ENCODE data around the gene UGT2A3.
"Not testable (repeated sequence)": the region's sequence is repeated elsewhere in the genome, so short reads cannot be mapped to it uniquely, and the experiment has no call there.

Gene UGT2A3

DNA sequence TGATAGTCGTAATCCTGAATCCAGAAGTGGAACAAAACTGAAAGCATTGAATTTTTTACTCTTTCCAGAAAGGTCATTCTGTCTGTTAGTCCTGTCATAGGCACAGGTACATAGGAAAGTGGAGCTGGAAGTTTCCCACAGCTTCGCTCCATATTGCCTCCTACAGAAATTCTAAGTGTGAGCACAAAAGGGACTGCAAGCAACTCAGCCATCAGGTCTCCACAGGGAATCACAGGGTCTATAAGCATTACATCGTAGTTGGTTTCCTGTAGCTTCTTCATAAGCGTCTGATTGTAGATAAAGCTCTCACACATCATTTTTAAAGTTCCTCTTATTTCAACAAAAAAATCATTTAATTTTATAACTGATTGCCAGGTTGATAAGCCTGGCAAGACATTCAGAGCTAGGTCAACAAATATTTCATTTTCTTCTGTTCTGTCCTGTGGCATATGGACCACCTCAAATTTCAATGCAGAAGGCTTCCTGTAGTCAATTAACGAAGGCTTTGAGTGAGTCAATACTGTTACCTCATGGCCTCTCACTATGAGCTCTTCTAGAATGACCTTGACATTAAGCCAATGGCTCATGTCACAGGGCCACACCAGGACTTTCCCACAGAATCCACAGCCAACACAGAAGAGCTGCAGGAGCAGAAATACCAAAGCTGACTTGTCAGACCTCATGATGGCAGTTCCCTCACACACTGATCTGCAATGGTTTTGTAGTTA, at the start of gene UGT2A3:
UGT2A3 (minus strand) TSS at position 727 of the 728 bp plus-strand sequence; CDS start at position 683, 44 bp downstream.
- no CpG with 5 or more reads among the region's 5 CpGs for WGBS (ENCODE audit: insufficient coverage, insufficient read length)
- no peak within 1 kb of the TSS for H3K4me3 ChIP-seq (ENCODE audit: low read length)
- H3K4me1 ChIP-seq (ENCODE audit: control insufficient read depth, insufficient read depth, low read length) = no peaks in the 10 kb centered on the region
- H3K9me3 ChIP-seq (ENCODE audit: control insufficient read depth, insufficient read depth, low read length) = no peaks in the 10 kb centered on the region
- DNase-seq (ENCODE audit: low read depth, low spot score) = peak; percentile 2
- H3K27ac ChIP-seq (ENCODE audit: low read length) = no peak within 1 kb of the TSS
- H3K36me3 ChIP-seq (ENCODE audit: control insufficient read depth, insufficient read depth, low read length) = no peaks in the 10 kb centered on the region
- no peaks in the 10 kb centered on the region for H3K27me3 ChIP-seq (ENCODE audit: control insufficient read depth, insufficient read depth, low read length)

- Histone ChIP-seq H3K4me1 (ENCODE audit: control insufficient read depth, insufficient read depth, low read length) (no peaks in the 10 kb centered on the region), H3K4me3 (ENCODE audit: low read length) (no peak overlapping the region), H3K36me3 (ENCODE audit: control insufficient read depth, insufficient read depth, low read length) (no peaks in the 10 kb centered on the region), H3K27ac (ENCODE audit: low read length) (no peak overlapping the region), H3K27me3 (ENCODE audit: control insufficient read depth, insufficient read depth, low read length) (no peaks in the 10 kb centered on the region), H3K9me3 (ENCODE audit: control insufficient read depth, insufficient read depth, low read length) (no peaks in the 10 kb centered on the region)
- WGBS (ENCODE audit: insufficient coverage, insufficient read length) = no CpG with 5 or more reads among the region's 3 CpGs
- no peak for DNase-seq (ENCODE audit: low read depth, low spot score)
These were observed 45.4 kb upstream of the UGT2A3 start for GRCh38 chr4:68997040-68997439.

- Histone ChIP-seq H3K4me1 (ENCODE audit: control insufficient read depth, insufficient read depth, low read length) (no peaks in the 10 kb centered on the region), H3K4me3 (ENCODE audit: low read length) (no peak overlapping the region), H3K9me3 (ENCODE audit: control insufficient read depth, insufficient read depth, low read length) (no peaks in the 10 kb centered on the region), H3K27ac (ENCODE audit: low read length) (no peak overlapping the region), H3K27me3 (ENCODE audit: control insufficient read depth, insufficient read depth, low read length) (no peaks in the 10 kb centered on the region), H3K36me3 (ENCODE audit: control insufficient read depth, insufficient read depth, low read length) (no peaks in the 10 kb centered on the region)
- no CpG with 5 or more reads among the region's 2 CpGs for WGBS (ENCODE audit: insufficient coverage, insufficient read length)
- DNase-seq (ENCODE audit: low read depth, low spot score) = no peak
These were observed 43.7 kb upstream of the UGT2A3 start for GRCh38 chr4:68995292-68995691.

GRCh38 chr4:68987007-68987406, 35.4 kb upstream of the UGT2A3 start:
- no peaks in the 10 kb centered on the region for H3K36me3 ChIP-seq (ENCODE audit: control insufficient read depth, insufficient read depth, low read length)
- H3K9me3 ChIP-seq (ENCODE audit: control insufficient read depth, insufficient read depth, low read length) = no peaks in the 10 kb centered on the region; the same call in 1 of the 2 replicates
- no peak overlapping the region for H3K4me3 ChIP-seq (ENCODE audit: low read length)
- H3K4me1 ChIP-seq (ENCODE audit: control insufficient read depth, insufficient read depth, low read length) = no peaks in the 10 kb centered on the region
- no peaks in the 10 kb centered on the region for H3K27me3 ChIP-seq (ENCODE audit: control insufficient read depth, insufficient read depth, low read length)
- WGBS (ENCODE audit: insufficient coverage, insufficient read length) = no CpG with 5 or more reads among the region's 2 CpGs
- H3K27ac ChIP-seq (ENCODE audit: low read length) = no peak overlapping the region
- no peak for DNase-seq (ENCODE audit: low read depth, low spot score)

DNA sequence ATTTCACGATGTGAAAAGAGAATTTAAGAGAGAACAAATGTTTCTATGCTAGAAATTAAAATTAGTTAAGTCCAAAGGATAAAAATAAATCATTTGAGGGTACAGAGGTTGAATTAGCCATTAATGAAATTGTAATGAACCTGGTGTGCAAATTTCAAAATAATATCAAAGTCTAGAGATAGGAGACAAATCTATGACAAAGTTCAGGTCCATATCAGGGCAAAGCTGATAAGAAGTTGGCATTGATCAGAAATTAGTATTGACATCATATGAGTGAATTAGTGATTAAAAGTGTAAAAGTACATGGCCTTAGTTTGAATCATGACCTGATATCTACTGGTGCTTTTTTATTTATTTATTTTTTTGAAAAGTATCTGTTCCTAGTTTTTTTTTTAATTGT, 33.8 kb upstream of the UGT2A3 start:
- 100% methylated on average over 1 of the region's 1 CpG for WGBS (ENCODE audit: insufficient coverage, insufficient read length)
- DNase-seq (ENCODE audit: low read depth, low spot score) = no peak
- Histone ChIP-seq H3K36me3 (ENCODE audit: control insufficient read depth, insufficient read depth, low read length) (no peaks in the 10 kb centered on the region), H3K27ac (ENCODE audit: low read length) (no peak overlapping the region), H3K9me3 (ENCODE audit: control insufficient read depth, insufficient read depth, low read length) (no peaks in the 10 kb centered on the region; the same call in 1 of the 2 replicates), H3K4me3 (ENCODE audit: low read length) (no peak overlapping the region), H3K4me1 (ENCODE audit: control insufficient read depth, insufficient read depth, low read length) (no peaks in the 10 kb centered on the region), H3K27me3 (ENCODE audit: control insufficient read depth, insufficient read depth, low read length) (no peaks in the 10 kb centered on the region)

- no peak overlapping the region for H3K4me3 ChIP-seq (ENCODE audit: low read length)
- H3K9me3 ChIP-seq (ENCODE audit: control insufficient read depth, insufficient read depth, low read length) = no peaks in the 10 kb centered on the region; the same call in 1 of the 2 replicates
- no peaks in the 10 kb centered on the region for H3K4me1 ChIP-seq (ENCODE audit: control insufficient read depth, insufficient read depth, low read length)
- no peaks in the 10 kb centered on the region for H3K27me3 ChIP-seq (ENCODE audit: control insufficient read depth, insufficient read depth, low read length)
- H3K36me3 ChIP-seq (ENCODE audit: control insufficient read depth, insufficient read depth, low read length) = no peaks in the 10 kb centered on the region
- no peak for DNase-seq (ENCODE audit: low read depth, low spot score)
- no CpG with 5 or more reads among the region's 2 CpGs for WGBS (ENCODE audit: insufficient coverage, insufficient read length)
- no peak overlapping the region for H3K27ac ChIP-seq (ENCODE audit: low read length)
These were observed 33.3 kb upstream of the UGT2A3 start for GRCh38 chr4:68984947-68985346.

DNA sequence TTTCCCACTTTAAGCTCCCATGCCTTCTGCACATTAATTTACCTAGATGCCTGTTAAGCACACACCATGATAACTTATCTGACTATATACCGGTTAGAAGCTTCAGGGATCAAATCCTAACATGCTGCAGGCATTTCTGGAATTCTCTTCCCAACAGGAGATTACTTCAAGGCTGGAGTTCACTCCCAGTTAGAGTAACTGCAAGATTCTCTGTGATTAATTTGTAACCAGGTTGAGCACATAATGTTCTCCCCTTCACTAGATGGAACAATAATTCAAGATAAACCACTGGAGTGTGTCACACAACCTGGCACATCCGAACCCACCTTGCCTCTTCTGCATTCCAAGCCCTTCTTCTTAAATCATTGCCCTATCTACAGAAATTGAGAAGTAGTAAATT, 11.8 kb upstream of the UGT2A3 start:
- WGBS (ENCODE audit: insufficient coverage, insufficient read length) = no CpG with 5 or more reads among the region's 2 CpGs
- no peak overlapping the region for H3K27ac ChIP-seq (ENCODE audit: low read length)
- no peaks in the 10 kb centered on the region for H3K9me3 ChIP-seq (ENCODE audit: control insufficient read depth, insufficient read depth, low read length)
- H3K4me3 ChIP-seq (ENCODE audit: low read length) = no peak overlapping the region
- no peaks in the 10 kb centered on the region for H3K36me3 ChIP-seq (ENCODE audit: control insufficient read depth, insufficient read depth, low read length)
- H3K4me1 ChIP-seq (ENCODE audit: control insufficient read depth, insufficient read depth, low read length) = no peaks in the 10 kb centered on the region
- no peaks in the 10 kb centered on the region for H3K27me3 ChIP-seq (ENCODE audit: control insufficient read depth, insufficient read depth, low read length)
- DNase-seq (ENCODE audit: low read depth, low spot score) = no peak

DNA sequence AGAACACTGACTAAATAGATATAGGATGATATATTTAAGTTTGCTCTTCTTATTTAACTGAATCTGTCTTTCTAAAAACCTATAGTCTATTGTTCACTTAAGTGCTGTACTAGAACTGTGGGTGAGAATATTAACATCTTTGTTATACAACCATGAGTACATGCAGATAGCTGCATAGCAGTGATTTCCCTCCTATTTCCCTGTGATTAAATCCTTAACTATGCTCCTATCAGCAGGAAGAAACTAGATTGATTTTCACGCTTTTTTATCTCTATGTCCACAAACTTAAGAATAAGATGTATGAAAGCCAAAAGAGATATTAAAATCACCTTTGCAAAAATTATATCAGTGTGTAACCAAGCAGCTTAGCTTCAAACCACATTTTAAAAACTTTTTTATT, 11.3 kb upstream of the UGT2A3 start:
- H3K27ac ChIP-seq (ENCODE audit: low read length) = no peak overlapping the region
- H3K4me3 ChIP-seq (ENCODE audit: low read length) = no peak overlapping the region
- H3K27me3 ChIP-seq (ENCODE audit: control insufficient read depth, insufficient read depth, low read length) = no peaks in the 10 kb centered on the region
- no peaks in the 10 kb centered on the region for H3K9me3 ChIP-seq (ENCODE audit: control insufficient read depth, insufficient read depth, low read length)
- no peak for DNase-seq (ENCODE audit: low read depth, low spot score)
- H3K4me1 ChIP-seq (ENCODE audit: control insufficient read depth, insufficient read depth, low read length) = no peaks in the 10 kb centered on the region
- WGBS (ENCODE audit: insufficient coverage, insufficient read length) = no CpG with 5 or more reads among the region's 1 CpG
- no peaks in the 10 kb centered on the region for H3K36me3 ChIP-seq (ENCODE audit: control insufficient read depth, insufficient read depth, low read length)

DNA sequence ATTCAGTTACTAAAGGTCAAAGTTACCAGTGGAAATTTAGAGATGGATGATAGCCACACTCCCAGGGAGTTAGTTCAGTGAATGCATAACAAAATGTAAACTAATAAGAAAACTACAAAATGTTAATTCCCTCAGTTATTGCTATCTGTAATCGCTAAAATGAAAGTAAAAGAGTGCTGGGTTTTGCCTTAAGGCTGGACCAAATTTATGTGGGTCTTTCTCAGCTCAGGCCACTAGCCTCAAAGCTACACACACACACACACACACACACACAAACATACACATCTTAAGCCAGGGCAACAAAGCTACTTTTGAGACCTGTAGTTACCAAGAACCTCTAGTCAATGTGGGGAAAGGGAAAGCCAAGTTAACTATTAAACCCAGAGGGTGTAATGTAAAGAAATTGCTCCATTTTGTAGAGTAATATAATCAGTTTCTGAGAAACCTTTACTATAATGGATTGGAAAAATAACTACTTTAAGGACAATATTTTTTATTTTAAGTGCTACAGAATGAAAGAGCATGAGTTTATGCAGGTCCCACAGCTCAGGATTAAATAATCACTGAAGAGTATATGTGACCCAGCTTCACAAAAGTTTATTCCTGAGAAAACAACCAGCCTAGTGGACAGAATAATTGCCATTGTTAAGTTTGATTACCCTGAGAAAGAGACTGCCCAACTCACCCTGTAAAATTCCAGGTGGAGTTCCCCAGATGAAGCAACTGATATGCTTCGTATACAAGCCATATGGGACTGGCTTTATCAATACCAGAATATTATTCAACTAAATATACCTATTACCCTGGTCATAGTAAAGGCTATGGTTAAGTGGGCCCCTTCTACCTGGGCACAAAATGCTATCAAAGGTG, 8.9 kb upstream of the UGT2A3 start:
- Histone ChIP-seq H3K4me3 (ENCODE audit: low read length) (no peak overlapping the region), H3K27me3 (ENCODE audit: control insufficient read depth, insufficient read depth, low read length) (no peaks in the 10 kb centered on the region), H3K27ac (ENCODE audit: low read length) (no peak overlapping the region), H3K36me3 (ENCODE audit: control insufficient read depth, insufficient read depth, low read length) (no peaks in the 10 kb centered on the region), H3K9me3 (ENCODE audit: control insufficient read depth, insufficient read depth, low read length) (no peaks in the 10 kb centered on the region), H3K4me1 (ENCODE audit: control insufficient read depth, insufficient read depth, low read length) (no peaks in the 10 kb centered on the region)
- no CpG with 5 or more reads among the region's 2 CpGs for WGBS (ENCODE audit: insufficient coverage, insufficient read length)
- DNase-seq (ENCODE audit: low read depth, low spot score) = no peak

DNA sequence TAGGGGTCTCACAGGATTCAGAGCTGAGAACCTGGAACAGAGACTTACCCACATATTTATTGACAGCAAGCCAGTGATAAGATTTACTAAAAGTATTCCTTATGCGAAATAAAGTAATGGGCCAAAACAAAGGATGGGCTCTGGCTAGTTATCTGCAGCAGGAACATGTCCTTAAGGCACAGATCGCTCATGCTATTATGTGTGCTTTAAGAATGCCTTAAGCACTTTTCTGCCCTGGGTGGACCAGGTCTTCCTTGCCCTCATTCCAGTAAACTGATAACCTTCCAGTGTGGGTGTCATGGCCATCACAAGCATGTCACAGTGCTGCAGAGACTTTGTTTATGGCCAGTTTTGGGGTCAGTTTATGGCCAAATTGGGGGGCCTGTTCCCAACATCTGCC, 7.5 kb upstream of the UGT2A3 start:
- not testable (repeated sequence) for H3K36me3 ChIP-seq (ENCODE audit: control insufficient read depth, insufficient read depth, low read length); H3K27me3 ChIP-seq (ENCODE audit: control insufficient read depth, insufficient read depth, low read length); H3K27ac ChIP-seq (ENCODE audit: low read length); DNase-seq (ENCODE audit: low read depth, low spot score); H3K4me1 ChIP-seq (ENCODE audit: control insufficient read depth, insufficient read depth, low read length); H3K4me3 ChIP-seq (ENCODE audit: low read length); H3K9me3 ChIP-seq (ENCODE audit: control insufficient read depth, insufficient read depth, low read length)
- WGBS (ENCODE audit: insufficient coverage, insufficient read length) = no CpG with 5 or more reads among the region's 2 CpGs
